GM21447 (cell line): ENCODE results near the gene SMARCB1.
"Not testable (repeated sequence)": the region's sequence is repeated elsewhere in the genome, so short reads cannot be mapped to it uniquely, and the experiment has no call there.

Experiments used
- ATAC-seq: cut with Tn5 transposase; IDR thresholded peaks from one replicate; pipeline ENCODE4 v1.9.1; 2021; ENCODE audit not compliant: unreplicated experiment

Gene SMARCB1

GRCh38 chr22:23841736-23842445 lies 55.1 kb downstream of the SMARCB1 start:
- ATAC-seq = no peak

DNA sequence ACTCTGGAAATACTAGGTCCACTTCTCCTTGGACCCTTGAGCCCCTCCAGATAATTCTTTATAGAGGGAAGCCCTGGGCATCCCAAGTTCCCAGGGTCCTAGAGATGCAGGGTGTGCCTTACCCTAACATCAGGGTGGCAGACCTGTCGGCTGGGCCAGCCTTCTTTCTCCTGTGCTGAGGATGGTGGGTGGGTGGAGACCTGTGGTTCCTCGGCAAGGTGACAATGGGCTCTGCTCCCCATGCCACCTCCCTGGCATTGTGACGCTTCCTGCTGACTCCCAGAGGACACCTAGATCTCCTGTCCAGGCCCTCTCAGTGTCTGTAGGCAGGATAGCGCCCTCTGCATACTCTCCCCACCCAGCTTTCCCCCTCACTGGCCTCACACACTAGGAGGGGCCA lies 55.8 kb downstream of the SMARCB1 start:
- no peak for ATAC-seq

GRCh38 chr22:23844739-23845202 lies 58.0 kb downstream of the SMARCB1 start:
- ATAC-seq = no peak

- ATAC-seq = no peak
Observed at GRCh38 chr22:23845265-23846080, 58.7 kb downstream of the SMARCB1 start.

DNA sequence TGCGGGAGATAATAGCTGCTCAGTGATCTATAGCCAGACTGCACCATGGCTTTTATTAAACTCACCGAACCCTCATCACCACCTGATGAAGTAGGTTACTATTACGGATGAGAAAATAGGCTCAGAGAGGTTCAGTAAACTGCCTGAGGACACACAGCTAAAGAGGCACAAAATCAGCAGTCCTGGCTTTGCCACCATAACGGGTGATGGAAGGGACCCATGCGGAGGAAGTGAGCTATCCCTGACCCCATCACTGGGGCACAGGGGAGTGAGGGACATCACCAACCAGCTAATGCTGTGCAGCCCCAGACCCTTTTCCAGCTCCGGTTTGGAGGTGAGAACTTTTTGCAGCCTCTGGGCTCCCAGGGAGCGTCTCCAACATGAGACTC lies 59.3 kb downstream of the SMARCB1 start:
- ATAC-seq = no peak

GRCh38 chr22:23847310-23847920 lies 60.6 kb downstream of the SMARCB1 start:
- no peak for ATAC-seq

DNA sequence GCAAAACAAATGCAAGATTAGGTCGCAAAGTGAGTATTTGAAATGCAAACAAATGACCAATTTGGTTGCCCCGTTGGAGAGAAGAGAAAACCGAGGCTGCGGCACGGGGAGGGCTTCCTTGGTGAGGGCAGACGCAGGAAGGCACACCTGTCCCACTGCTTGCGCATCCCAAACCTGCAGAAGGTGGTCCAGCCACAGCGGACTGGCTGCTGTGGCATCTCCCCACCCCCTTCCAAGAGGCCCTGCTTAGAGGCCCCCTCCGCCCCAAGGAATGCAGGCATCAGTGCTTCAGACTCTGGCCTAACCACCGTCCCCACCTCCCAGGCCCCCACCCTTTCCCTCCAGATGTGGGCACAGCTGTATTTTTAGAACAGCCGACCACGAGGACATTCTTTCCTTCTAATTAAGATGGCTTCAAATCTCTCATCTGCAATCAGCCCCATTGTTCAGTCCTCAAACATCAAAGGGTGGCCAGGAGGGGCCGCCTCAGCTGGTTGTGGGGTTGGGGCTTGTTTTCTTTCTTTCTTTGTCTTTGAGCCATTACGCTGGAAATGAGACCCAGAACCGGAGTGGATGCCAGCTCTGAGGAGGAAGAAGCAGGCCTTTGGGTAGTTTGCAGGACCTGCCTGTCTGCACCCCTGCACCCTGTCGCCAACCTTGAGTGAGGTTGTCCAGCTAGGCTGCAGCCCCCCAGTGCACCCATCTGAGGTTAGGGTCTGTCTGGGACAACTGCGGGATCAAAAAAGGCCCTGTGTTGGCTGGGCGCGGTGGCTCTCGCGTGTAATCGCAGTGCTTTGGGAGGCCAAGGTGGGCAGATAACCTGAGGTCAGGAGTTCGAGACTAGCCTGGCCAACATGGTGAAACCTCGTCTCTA lies 61.5 kb downstream of the SMARCB1 start:
- no peak for ATAC-seq

DNA sequence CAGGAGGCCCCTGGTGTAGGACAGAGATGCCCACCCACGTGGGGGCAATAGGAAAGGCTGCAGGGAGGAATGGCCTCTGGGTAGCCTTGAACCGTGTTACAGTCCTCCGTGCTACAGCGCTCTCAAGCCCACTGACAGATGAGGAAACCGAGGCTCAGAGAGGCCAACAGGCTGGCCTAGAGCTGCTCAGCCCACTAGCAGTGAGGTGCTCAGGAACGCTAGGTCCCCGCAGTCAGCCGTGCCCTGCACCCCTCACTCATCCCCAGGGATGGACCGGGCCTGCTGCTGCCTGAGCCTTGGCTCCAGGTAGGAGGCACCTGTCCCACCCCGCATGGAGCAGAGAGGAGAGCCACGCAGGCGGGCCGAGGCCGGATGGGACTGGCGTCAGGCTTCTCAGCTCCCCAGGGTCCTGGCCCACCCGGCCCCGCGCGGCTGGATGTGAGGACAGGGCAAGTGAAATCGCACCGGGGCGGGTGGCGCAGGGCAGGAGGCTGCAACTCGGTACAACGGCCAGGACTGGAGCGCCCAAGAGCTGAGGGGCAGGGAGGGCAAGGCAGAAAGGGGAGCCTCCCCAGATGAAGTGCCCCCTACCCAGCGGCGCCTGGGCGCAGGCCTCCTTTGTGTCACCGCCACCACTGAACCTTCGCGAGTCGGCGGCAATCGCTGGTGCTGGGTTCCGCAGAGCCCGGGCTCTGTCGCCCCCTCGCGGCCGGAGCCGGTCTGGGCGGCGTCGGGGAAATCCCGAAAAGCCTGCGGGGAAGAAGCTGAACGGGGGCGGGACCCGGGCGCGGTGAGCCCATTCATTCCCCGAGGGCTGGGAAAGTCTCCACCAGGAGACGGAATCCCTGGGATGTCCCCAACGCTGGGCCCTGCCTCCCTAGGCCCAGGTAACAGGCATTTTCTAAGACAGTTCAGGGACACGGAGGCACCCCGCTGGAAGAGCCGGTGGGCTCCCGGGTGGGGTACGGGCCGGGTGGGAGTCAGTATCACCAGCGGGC lies 62.5 kb downstream of the SMARCB1 start:
- ATAC-seq = no peak

GRCh38 chr22:23850136-23850611 lies 63.4 kb downstream of the SMARCB1 start:
- peak; percentile 54 for ATAC-seq

DNA sequence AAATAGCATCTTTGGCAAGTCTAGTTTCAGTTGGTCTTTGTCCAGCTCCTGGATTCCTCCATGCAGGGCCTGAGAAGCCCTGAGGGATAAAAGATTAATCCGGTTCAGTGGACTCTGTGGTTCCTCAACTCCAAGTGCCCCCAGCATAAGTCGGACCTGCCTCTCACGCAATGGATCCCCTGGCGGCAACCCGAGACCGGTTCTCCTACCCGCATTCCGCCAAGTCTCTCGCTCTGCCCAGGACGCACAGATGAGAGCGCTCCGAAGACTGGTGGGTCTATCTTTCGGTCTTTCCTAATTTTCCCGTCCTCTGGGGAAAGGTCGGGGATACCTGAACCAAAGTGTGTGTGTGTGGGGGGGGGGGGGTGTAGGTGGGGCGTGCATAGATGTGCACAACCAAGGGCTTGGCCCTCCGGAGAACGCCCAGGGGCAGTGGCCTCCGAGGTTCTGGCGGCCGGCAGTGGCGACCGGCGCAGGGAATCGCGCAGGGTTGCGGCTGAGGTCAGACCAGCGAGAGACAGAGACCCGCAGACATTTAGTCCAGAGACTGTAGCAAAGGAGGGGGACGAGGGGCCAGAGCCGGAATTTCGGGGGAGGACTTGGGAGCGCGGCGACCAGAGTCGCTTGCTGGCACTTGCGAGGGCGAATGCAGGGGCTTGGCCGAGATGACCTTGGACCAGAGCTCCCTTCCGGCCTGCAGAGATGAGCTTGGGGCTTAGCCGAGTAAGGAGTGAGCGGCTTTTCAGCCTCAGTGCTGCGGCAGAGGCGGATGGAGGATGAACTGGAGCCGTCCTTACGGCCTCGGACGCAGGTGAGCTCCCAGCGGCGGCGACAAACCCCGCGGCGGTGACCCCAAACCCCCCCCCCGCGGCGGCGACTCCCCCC lies 70.2 kb downstream of the SMARCB1 start:
- ATAC-seq = peak; percentile 44

DNA sequence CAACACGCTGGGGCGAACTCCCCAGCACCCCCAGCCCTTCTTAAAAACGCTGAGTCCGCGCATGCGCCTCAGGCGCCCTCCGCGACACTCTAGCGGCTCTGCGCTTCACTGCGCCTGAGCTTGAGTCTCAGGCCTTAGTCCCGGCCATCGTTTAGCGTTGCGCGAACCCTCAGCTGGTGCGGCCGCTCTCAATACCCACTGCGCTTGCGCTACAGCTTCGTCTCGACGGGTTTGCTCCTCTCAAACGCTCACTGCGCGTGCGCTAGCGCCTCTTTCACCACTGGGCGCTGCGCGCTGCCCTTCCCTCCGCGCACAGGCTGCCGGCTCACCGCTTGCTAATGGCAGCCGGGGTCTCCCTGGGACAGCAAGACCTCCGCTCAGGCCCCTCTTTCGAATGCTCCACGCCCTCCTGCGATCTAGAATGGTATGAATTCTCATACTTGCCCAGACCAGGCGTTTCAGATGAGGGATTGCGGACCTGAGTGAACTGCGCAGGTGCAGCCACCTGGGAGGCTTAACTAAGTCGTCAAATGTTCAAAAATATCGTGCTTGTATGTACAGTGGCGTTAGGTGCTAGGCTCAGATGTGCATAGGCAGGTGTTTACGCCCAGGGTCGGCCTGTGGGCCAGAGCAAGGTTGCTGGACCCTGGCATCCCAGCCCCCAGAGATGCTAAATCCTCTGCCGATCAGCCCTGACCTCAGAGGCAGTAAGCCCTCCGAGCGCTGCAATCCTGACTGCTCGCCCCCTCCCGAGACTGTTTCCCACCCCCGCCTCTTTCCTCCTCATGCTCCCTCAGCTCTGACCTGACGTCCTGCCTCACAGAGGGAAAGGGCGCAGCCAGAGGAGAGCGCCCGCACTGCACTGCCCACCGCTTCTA lies 71.1 kb downstream of the SMARCB1 start, which contains the start of gene SLC2A11:
TSS of gene SLC2A11 (plus strand) at position 270 of the 878 bp plus-strand sequence. CDS start at position 395, 125 bp downstream.
- peak; percentile 86 for ATAC-seq

GRCh38 chr22:23858484-23858815 lies 71.7 kb downstream of the SMARCB1 start:
- no peak for ATAC-seq

DNA sequence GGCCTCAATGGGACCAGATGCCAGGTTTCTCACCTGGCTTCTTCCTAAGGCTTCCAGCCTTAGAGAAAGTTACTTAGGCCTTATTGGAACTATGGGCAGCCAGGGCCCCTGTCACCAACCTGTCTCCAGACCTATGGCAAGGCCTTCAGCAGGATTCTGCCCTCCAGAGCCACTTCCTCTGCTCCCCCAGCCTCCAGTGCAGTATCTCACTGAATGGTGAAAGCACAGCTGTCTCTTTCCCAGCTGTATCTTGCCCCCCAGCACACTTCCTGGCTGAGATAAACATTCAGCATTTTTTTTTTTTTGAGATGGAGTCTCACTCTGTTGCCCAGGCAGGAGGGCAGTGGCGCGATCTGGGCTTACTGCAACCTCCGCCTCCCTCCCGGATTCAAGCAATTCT lies 72.4 kb downstream of the SMARCB1 start:
- ATAC-seq = no peak

GRCh38 chr22:23860187-23860586 lies 73.4 kb downstream of the SMARCB1 start:
- ATAC-seq = not testable (repeated sequence)

DNA sequence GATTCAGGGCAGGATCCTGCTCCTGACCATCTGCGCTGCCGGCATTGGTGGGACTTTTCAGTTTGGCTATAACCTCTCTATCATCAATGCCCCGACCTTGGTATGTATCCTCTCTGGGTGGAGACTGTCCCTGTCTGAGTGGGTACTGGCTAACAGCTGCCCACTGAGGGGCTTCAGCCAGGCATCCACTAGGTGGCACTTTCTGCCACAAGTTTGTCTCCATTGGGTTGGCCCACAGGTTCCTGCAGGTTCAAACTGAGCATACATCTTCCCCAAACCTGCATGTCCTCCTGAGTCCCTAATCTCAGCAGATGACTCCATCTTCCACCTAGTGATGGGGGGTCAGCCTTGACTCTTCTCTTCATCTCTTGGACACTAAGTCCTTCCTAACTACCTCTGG lies 75.3 kb downstream of the SMARCB1 start:
- ATAC-seq = no peak

- not testable (repeated sequence) for ATAC-seq
Observed at GRCh38 chr22:23864499-23865154, 77.9 kb downstream of the SMARCB1 start.

- no peak for ATAC-seq
Observed at GRCh38 chr22:23868580-23868979, 81.8 kb downstream of the SMARCB1 start.
